Erythroblast (primary cell): ENCODE data around the gene PTPRN2.

Source experiments
- GATA1 ChIP-seq: IDR thresholded peaks from 2 replicates; pipeline ENCODE4 v1.6.1; 2011; ENCODE audit warnings: low read depth, mild to moderate bottlenecking, control low read depth, low read length, moderate library complexity
- POLR2A ChIP-seq: IDR thresholded peaks from 2 replicates; pipeline ENCODE4 v1.6.1; 2011; ENCODE audit warnings: mild to moderate bottlenecking, low read length

- TF ChIP-seq POLR2A (no peak), GATA1 (no peak)
Measured at GRCh38 chr7:158375034-158375433, 212.6 kb downstream of the PTPRN2 start.
